ENCODE measurements around the gene IL11RA. TPM values are rescaled to one million over a fixed set of nuclear protein-coding genes. Genes with fewer than 3 reads are reported as not detected.

Gene IL11RA
- total RNA-seq, 1 donor from 2014 or later, result 83.8 TPM

DNA sequence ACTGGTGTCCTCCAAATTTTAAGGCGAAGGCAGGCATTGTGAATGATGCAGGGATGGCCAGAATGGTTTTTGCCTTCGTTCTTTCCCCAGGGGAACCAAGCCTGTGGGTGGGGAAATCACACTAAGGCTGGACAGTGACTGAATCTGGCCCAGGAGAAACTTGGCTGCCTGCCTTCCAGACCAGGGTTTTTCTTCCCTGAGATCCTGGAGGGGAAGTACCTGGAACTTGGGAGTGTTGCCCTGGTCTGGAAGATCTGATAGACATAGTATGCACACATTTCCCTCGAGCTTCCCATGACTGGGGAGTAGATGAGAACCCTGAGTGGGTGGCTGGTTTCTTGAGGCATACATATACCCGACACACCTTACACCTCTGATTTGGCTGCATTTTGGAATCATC, 664 bp upstream of the IL11RA start:
- intact Hi-C loops (cut with micrococcal nuclease), result no loop called here

DNA sequence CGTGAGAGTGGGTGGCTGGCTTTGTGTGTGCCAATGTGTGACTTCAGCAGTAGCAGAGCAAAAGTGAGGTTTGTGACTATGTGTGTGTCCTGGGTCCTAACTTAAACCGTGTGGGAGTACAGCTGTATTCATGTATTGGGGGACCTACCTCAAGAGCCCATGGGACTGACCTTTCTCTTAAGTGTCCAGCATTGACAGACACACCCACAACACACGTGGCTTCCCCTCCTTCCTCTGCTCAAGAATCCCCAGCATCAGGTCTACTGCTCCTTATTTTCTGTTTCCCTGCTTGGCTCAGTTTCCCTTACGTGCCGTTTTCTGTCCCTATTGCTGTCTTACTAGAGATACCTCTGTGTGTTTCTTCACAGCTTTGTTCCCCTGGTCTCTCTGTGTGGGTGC, 616 bp downstream of the IL11RA start:
- intact Hi-C loops (cut with micrococcal nuclease), result no loop called here

DNA sequence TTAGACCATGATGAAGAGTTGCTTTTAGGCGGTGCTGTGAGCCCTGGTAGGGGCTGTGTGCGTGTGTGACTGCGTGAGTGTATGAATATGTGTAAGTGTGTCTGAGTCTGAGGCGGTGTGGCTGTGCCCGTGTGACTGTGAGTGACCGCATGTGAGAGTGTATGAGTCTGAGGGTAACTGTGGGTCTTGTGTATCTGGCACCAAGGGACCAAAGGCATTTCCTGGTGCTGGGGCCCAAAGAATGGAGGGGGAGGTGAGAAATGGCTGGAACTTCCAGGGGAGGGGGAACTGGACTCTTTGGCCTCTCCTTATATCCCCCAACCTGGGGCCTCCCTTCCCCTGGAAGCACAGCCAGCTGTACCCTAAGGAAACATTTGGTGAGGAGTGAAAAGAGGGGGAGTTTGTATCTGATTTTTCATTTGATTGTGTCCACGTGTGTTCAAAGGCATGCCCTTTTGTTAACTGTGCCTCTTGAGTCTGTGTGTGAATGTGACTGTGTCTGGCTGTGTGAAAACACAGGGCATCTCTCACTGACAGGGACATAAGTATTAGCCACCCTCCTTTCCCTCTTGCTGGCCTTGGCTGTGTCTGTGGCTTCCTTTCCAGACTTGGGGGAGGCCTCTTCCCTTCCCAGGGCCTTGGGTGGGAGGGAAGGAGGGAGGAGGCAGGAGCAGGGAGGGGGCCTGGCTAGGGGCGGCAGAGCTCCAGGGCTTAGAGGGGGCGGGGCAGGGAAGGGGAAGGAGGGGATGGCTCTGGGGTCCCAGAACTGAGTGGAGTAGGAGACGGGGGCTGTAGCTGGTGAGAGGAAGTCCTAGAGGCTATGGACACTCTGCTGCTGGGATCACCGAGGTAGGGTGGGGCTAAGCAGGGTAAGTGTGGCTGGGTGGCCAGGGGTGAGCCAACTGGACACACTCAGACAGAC, 1.4 kb downstream of the IL11RA start:
- intact Hi-C loops (cut with micrococcal nuclease), result no loop called here

DNA sequence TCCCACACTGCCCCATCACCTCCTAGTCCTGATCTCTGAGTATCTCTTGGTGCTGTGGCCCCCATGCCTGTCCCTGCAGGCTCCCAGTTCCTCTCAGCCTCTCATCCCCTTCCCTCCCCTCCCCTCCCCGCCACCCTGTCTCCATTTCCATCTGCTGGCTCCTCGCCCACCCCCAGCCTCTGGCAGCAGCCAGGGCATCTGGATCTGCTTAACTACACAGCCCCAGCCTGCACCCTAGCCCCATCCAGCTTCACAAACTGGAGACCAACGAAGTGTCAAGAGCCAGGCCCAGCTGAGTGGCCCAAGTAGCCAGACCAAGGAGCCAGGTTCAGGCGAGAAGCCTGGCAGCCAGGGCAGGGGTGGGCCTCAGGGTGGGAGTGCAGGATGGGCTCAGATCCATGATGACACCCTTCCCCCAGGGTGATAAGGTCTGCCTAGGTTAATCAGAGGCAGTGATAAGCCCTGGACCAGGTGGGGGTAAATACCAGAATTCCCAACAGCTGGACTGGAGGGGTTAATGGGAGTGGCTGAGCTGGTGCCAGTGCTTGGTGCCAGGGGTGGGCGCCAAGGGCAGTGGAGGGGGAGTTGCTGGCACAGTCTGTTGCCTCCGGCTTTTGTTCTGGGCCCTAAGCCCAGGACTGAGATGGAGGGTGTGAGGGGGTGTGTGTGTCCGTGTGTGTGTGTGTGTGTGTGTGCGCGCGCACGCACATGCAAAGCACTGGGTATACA, 2.5 kb downstream of the IL11RA start:
- intact Hi-C loops (cut with micrococcal nuclease), result no loop called here

DNA sequence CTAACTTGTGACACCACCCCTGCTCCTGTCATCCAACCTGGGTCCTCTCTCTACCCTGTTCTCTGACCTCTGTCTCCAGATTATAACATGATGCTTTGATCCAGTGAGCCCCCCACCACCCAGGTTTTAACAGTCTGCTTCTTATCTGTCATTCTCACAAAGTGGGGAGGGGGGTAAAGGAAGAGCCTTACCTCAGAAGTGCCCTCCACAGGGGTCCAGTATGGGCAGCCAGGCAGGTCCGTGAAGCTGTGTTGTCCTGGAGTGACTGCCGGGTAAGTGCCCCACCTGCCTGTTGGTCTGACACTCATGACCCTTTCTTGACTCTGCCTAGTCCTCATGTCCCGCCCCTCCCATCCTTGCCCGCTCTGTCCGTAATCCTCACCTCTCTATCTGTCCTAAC, 3.4 kb downstream of the IL11RA start:
- intact Hi-C loops (cut with micrococcal nuclease), result no loop called here

DNA sequence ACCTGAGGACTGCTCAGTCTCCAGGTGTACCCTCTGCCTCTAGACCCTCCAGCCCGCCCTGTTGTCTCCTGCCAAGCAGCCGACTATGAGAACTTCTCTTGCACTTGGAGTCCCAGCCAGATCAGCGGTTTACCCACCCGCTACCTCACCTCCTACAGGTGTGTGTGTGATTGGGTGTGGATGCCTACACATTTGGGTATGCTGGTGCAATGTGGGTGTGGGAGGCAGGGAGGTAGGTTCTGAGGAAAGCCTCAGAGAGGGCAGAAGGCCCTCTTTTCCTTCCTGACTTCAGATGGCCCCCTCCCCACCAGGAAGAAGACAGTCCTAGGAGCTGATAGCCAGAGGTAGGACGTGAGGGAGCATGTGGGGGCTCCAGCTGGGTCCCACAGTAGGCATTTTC, 5.0 kb downstream of the IL11RA start:
- intact Hi-C loops (cut with micrococcal nuclease), result no loop called here

DNA sequence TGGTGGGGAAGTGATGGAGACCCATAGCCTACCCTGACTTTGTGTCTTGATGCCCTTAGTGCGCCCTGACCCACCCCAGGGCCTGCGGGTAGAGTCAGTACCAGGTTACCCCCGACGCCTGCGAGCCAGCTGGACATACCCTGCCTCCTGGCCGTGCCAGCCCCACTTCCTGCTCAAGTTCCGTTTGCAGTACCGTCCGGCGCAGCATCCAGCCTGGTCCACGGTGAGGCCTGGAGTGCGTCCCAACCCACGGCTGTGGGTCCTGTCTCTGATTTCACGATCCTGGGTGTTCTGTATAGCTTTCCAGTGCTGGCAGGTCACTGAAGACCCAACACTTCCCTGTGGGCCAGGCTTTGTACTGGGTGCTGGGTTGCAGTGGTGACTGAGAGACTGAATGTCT, 6.5 kb downstream of the IL11RA start:
- intact Hi-C loops (cut with micrococcal nuclease), result no loop called here

DNA sequence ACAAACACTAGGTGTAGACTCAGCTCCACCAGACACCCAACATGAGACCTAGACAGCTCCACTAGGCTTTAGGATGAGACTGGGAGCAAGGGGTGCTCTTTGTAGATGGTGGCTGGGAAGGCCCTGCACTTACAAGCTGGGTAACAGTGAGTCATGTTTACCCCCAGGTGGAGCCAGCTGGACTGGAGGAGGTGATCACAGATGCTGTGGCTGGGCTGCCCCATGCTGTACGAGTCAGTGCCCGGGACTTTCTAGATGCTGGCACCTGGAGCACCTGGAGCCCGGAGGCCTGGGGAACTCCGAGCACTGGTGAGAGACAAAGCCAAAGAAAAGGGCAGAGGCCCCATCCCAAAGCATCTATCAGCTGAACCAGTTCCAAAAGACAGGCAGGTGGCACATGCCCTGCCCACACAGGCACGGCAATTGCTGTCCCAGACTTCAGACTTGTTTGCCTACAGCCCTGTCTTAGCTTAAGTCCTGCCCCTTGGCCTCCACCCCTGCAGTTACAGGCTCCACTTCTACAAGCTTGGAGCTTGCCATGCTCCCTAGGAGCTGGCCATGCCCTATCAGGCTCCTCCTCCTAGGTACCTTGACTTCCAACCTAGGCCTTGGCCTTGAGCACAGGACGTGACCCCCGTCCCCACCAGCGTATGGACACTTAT, 7.7 kb downstream of the IL11RA start:
- intact Hi-C loops (cut with micrococcal nuclease), result loop anchor here (10.0 kb wide), 2 partner anchors 415 to 945 kb away; partner anchors contain the start of genes FANCG, TESK1 and VCP

DNA sequence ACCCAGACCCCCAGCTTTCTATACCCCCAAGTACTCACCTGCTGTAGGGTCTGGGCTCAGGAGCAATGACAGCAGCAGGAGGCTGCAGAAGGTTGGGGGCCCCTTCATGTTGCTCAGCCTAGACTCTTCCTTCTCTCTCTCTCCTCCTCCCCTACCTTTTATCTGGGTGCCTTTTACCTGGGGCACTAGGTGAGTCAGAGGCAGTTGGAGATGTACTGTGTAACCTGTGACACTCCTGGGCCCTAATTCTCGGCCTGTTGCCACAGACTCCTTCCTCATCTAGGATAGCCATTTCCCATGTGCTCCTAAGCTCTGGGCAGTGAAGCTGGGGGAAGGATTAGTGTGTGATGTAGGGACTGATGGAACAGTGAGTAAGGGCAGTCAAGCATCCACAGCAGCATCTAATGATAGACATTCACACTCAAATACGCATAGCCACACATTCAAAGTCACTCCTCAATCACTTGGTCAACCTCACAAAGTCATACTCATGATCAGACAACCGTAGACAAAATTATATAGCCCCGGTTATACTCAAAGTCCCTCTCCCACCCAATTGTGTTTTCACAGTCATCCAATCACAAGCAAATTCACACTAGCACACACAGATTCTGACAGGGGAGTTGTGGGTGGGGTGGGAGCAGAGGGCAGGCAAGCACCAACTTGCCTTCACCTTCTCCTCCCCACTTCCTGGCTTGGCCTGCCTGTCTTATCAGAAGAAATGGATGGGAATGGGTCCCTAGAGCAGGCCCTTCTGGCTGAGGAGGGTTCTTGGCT, 10.7 kb downstream of the IL11RA start, which contains the start of gene CCL27:
CCL27 (minus strand) TSS at position 132 of the 777 bp plus-strand sequence; CDS start at position 108, 24 bp downstream.
- intact Hi-C loops (cut with micrococcal nuclease), result loop anchor here (10.0 kb wide), 2 partner anchors 412 to 942 kb away; partner anchors contain the start of genes FANCG, TESK1 and VCP

DNA sequence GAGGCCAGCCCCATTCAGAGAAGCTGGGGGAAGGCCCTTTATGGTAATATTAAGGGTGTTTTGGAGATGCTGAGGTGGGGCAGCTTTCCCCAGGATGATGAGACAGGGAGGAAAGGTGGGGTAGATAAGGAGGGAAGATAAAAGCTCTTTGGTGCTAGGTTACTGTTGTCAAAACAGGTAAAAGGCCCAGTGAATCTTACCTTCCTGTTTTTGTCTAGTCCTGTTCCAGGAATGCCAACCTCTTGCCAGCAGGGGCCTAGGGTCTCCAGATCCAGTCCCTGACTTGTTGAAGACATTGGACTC, 11.3 kb downstream of the IL11RA start:
- intact Hi-C loops (cut with micrococcal nuclease), result loop anchor here (10.0 kb wide), 2 partner anchors 412 to 942 kb away; partner anchors contain the start of genes FANCG, TESK1 and VCP

DNA sequence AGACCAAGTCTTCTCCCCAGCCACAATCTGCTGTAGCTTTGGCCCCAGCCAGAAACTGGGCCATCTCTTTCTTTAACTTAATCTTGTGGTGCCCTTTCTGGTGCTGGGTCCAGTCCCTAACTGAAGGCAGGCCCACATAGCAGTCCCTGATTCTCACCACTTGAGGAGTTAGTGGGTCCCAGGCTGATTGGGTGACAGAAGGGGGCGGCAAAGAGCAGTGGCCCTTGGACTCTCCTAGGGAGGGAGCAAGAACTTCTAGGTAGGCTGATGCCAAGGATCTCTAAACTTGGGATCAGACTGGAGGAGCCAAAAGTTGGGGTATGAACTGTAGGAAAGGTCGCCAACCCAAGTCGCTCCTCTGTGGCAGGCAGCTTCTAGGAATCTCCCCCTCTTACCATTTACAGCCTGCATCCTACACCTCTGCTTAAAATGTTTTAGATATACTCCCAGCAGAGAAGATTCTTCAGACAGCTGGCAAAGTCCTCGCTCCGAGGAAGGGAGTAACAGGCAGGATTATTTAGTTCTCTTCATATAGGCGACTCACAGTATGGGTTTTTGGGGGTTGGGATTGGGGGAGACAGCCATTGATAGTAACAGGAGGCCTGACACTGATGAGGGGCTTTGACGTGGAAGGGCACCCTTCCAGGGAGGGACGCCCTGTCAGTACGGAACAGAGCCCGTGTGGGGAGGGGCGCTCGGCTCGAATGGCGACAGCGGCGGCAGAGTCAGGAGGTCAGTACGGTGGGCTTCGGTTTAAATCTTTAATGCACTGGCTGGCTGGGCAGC, 12.5 kb downstream of the IL11RA start:
- intact Hi-C loops (cut with micrococcal nuclease), result loop anchor here (1.0 to 10.0 kb wide), 10 partner anchors 18 to 1823 kb away; partner anchors contain the start of genes DNAI1, FAM219A, FANCG and GALT

DNA sequence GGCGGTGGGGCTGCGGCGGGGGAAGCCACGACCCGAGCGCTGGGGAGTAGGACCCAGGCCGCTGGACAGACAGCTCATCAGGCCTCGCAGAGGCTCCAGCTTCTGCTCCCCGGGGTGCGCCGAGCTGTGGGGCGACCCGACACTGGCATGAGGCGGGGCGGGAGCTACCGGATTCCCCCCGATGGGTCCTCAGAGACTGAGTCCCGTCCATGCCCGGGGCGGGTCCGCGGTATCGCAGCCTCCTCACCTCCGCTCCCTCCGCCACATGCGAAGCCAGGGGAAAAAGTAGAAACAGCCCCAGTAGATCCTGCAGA, 13.0 kb downstream of the IL11RA start:
- intact Hi-C loops (cut with micrococcal nuclease), result loop anchor here (1.0 to 10.0 kb wide), 9 partner anchors 19 to 1822 kb away; partner anchors contain the start of genes DNAI1, FAM219A, FANCG and GALT

DNA sequence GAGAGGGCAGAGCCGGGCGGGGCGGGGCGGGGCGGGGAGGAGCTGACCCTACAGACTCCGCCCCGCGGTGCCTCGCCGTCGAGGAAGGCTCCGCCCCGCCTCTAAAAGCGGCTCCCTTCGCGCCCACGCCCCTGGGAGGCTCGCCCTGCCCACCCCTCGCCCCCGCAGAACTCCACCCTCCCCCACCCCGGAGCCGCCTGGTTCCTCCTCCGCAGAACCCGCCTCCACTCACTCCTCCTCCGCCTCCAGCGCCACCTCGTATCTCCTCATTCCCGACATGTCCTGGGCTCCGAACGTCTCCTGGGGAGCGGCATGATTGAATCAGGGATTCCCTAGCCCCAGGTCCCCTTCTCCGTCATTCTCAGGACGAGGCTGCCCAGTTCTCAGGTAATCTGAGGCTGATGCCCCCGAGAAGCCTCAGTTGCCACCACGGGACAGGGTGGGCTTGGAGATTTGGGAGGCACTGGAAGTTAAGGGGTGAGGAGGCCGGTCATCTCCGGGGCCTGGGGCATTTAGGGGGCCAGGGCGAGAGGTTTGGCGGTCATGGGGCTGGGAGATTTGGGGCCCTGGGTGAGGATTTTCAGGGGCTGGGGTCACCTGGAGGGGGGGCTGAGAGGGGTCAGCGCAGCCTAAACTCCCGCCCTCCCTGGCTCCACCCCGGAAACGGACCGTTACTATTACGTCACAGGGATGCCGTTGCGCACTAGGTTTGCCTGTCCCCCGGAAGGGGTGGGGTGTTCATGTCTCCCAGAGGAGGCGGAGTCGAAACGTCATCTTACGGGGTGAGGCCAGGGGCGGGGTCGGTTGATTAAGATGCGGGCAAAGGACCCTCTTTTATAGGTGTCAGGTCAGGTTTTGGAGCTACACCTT, 13.6 kb downstream of the IL11RA start:
- intact Hi-C loops (cut with micrococcal nuclease), result loop anchor here (1.0 to 10.0 kb wide), 9 partner anchors 19 to 1822 kb away; partner anchors contain the start of genes DNAI1, FAM219A, FANCG and GALT

DNA sequence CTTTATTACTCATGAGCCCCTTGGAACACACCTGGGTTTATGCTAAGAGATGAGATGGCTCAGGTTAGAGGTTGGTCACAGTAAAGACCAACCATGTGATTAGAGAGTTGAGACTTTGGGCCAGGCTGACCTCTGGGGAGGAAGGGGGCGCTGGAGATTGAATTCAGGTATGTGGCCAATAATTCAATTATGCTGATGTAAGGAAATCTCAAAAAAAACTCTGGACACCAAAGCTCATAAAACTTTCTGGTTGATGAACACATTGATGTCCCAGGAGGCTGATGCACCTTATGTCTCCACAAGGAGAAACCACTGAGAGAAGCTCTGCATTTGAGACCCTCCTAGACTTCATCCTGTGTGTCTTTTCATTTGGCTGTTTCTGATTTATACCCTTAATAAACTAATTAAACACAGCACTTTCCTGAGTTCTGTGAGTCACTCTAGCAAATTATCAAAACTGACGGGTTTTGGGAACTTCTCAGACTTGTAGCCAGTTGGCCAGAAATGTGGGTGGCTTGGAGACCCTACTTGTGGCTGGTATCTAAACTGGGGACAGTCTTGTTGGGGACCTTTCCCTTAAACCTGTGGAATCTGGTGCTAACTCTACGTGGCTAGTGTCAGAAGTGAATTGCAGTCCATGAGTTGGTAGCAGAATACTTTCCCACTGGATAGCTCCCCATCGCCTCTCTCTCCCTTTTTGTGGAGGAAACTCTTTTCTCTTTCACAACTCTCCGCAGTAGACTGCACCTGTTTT, 18.0 kb downstream of the IL11RA start:
- intact Hi-C loops (cut with micrococcal nuclease), result loop anchor here (5.0 to 10.0 kb wide), 3 partner anchors 405 to 1817 kb away; partner anchors contain the start of genes FANCG, TESK1 and VCP

DNA sequence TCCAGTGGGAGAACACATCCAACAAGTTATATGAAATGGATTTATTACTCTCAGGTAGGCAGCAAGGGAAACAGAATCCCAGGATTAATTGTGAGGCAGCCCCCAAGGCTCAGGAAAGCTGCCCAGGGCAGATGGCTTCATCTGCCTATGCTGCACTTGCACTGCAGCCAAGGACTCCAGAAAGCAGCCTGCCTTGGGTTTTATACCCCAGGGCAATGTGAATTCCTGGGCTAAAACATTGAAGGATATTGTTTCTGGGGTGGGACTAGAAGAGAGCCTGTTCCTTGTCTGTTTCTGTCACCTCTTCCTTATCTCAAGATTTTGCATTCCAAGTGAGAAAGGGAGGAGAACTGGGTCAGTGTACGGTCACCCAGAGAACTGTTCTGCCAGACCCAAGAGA, 19.3 kb downstream of the IL11RA start:
- intact Hi-C loops (cut with micrococcal nuclease), result no loop called here

DNA sequence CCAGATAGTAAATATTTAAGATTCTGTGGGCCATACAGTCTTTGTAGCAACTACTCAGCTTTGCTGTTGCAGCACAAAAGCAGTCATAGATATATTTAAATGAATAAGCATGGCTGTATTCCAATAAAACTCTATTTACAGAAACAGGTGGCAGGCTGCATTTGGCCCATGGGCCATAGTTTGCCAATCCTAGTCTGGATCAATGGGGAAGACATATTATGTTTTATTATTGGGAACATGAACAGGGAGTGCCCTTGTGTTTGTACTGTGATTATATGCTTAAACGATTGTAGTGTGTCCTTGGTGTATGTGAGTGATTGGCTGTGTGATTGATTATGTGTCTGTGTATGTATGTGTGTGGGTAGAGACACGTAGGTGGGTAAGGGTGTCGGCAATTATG, 22.5 kb downstream of the IL11RA start:
- intact Hi-C loops (cut with micrococcal nuclease), result no loop called here

DNA sequence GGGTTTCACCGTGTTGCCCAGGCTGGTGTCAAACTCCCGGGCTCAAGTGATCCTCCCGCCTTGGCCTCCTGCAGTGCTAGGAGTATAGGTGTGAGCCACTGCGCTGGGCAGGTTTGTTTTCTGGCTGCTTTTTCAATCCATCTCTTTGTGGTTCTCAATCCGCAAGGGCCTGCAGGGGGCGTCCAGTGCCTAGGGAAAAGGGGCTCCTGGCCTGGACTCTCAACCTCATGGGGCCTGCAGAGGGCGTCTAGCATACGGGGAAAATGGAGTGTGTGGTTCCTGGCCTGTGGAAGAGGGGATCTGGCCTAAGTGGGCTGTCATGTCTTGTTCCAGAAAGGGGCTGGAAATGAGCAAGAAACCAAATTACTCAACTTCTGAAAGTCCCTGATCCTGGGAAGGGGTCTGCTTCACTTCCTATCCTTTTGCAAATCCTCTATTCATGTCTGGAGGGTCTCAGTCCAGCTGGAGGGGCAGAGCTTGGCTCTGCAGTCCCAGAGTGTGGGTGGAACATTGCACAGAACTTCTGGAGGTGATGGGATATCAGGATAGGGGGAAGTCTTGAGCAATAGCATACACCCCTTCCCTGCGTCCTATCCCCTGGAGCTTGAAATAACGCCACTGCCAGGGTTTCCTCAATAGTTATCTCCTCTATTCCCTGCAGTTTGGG, 23.2 kb downstream of the IL11RA start:
- intact Hi-C loops (cut with micrococcal nuclease), result loop anchor here (1.0 kb wide), 1 partner anchor 26 kb away; no protein-coding TSS in a partner anchor

All from T-helper 2 cell treated with Interferon-gamma antibody and Interleukin-4, amounts not matched to agents 100 ng/mL and 5 ng/mL, for 36 hours (primary cell).